Nephron progenitor cell (in vitro differentiated cells): ENCODE data around the gene OR52E6.

Source experiments
- DNase-seq: peaks from one replicate; pipeline ENCODE4 v3.0.0; 2021
- H3K27ac Mint-ChIP-seq: 2 replicates; pipeline ENCODE4 v1.8.0; 2021; ENCODE audit warnings: mild to moderate bottlenecking, moderate library complexity, mixed read lengths
- H3K27me3 Mint-ChIP-seq: 2 replicates; pipeline ENCODE4 v1.8.0; 2021; ENCODE audit warnings: mild to moderate bottlenecking, low read depth, mixed read lengths; ENCODE audit not compliant: poor library complexity
- H3K36me3 Mint-ChIP-seq: 2 replicates; pipeline ENCODE4 v1.8.0; 2021; ENCODE audit warnings: low read depth, mixed read lengths
- H3K4me1 Mint-ChIP-seq: 2 replicates; pipeline ENCODE4 v1.8.0; 2021; ENCODE audit warnings: mixed read lengths
- H3K4me3 Mint-ChIP-seq: 2 replicates; pipeline ENCODE4 v1.8.0; 2021; ENCODE audit warnings: mild to moderate bottlenecking, moderate library complexity, mixed read lengths
- H3K9me3 Mint-ChIP-seq: 2 replicates; pipeline ENCODE4 v1.8.0; 2021; ENCODE audit warnings: mild to moderate bottlenecking, moderate library complexity, mixed read lengths
- CTCF ChIP-seq: fragments of 200-600 bp; sonication (generic); IDR thresholded peaks from 2 replicates; pipeline ENCODE4 v1.5.0; 2021; ENCODE audit warnings: antibody characterized with exemption

Gene OR52E6

GRCh38 chr11:5809905-5810795 lies 31.5 kb downstream of the OR52E6 start:
- no peak overlapping the region for H3K27ac Mint-ChIP-seq
- DNase-seq, result no peak

GRCh38 chr11:5809122-5809519 lies 32.6 kb downstream of the OR52E6 start:
- H3K27ac Mint-ChIP-seq, result no peak overlapping the region
- no peak for DNase-seq
- no peak for TF ChIP-seq CTCF
- peaks cover 18% of the 10 kb centered on the region for H3K27me3 Mint-ChIP-seq
- peak overlapping the region; percentile 87 for H3K4me3 Mint-ChIP-seq
- no peaks in the 10 kb centered on the region for H3K36me3 Mint-ChIP-seq
- peaks cover 4% of the 10 kb centered on the region for H3K9me3 Mint-ChIP-seq
- H3K4me1 Mint-ChIP-seq, result peaks cover 21% of the 10 kb centered on the region

More at GRCh38 chr11:5809905-5810795, 31.5 kb downstream of the OR52E6 start:
- Mint-ChIP-seq H3K27me3 (peaks cover 12% of the 10 kb centered on the region), H3K9me3 (no peaks in the 10 kb centered on the region), H3K4me3 (no peak overlapping the region), H3K4me1 (peaks cover 17% of the 10 kb centered on the region), H3K36me3 (no peaks in the 10 kb centered on the region)
- no peak for TF ChIP-seq CTCF

- no peaks in the 10 kb centered on the region for H3K36me3 Mint-ChIP-seq
- peaks cover 23% of the 10 kb centered on the region for H3K4me1 Mint-ChIP-seq
- peaks cover 19% of the 10 kb centered on the region for H3K27me3 Mint-ChIP-seq
- H3K9me3 Mint-ChIP-seq, result peaks cover 9% of the 10 kb centered on the region
- H3K27ac Mint-ChIP-seq, result no peak within 1 kb of the TSS
- DNase-seq, result peak; percentile 80
- H3K4me3 Mint-ChIP-seq, result peak within 1 kb of the TSS; percentile 87
- peak; percentile 79 for TF ChIP-seq CTCF
Measured at GRCh38 chr11:5808500-5809121, 33.1 kb downstream of the OR52E6 start, which contains the start of gene OR52N2. Gene OR52N2 (plus strand): TSS chr11:5808924. CDS start chr11:5820336, 11,412 bp downstream.

GRCh38 chr11:5807580-5807979 lies 34.1 kb downstream of the OR52E6 start:
- Mint-ChIP-seq H3K9me3 (peaks cover 16% of the 10 kb centered on the region), H3K4me1 (peaks cover 23% of the 10 kb centered on the region), H3K36me3 (no peaks in the 10 kb centered on the region), H3K27me3 (peaks cover 19% of the 10 kb centered on the region), H3K4me3 (no peak overlapping the region), H3K27ac (no peak overlapping the region)
- TF ChIP-seq CTCF, result no peak
- DNase-seq, result no peak

GRCh38 chr11:5803982-5804381 lies 37.7 kb downstream of the OR52E6 start:
- Mint-ChIP-seq H3K9me3 (peaks cover 16% of the 10 kb centered on the region), H3K36me3 (no peaks in the 10 kb centered on the region), H3K27me3 (peaks cover 9% of the 10 kb centered on the region), H3K27ac (peak overlapping the region; percentile 43), H3K4me3 (no peak overlapping the region), H3K4me1 (peaks cover 19% of the 10 kb centered on the region)
- no peak for DNase-seq
- TF ChIP-seq CTCF, result no peak
